Measurements from ENCODE around the gene MORC4. TPM values are rescaled to one million over a fixed set of nuclear protein-coding genes. Genes with fewer than 3 reads are reported as not detected.

MORC4 gene
- total RNA-seq, 4 donors from 2014 or later, result 9.8 to 11.1 (median 10.2) TPM

- no peak for DNase-seq (ENCODE audit: extremely low spot score)
- WGBS, result 68% methylated on average over 4 of the region's 5 CpGs
- Histone ChIP-seq H3K27me3 (no peaks in the 10 kb centered on the region), H3K9me3 (no peaks in the 10 kb centered on the region), H3K4me3 (no peak overlapping the region), H3K36me3 (no peaks in the 10 kb centered on the region), H3K27ac (replicated peaks in 1 of 4) (no peak overlapping the region), H3K4me1 (peaks cover 0 to 15% (median 4%) of the 10 kb centered on the region in 4 donors)
- intact Hi-C loops (cut with DNase I), result no loop called here
- no peak for TF ChIP-seq POLR2A (IDR thresholded peaks at IDR 0.05; ENCODE audit: low read depth)
- no peak for TF ChIP-seq CTCF (IDR thresholded peaks at IDR 0.05)
- no peak for TF ChIP-seq POLR2AphosphoS5 (IDR thresholded peaks at IDR 0.05)
- TF ChIP-seq EP300 (IDR thresholded peaks at IDR 0.05), result no peak
Observed at GRCh38 chrX:106903856-106904528, 96.0 kb downstream of the MORC4 start.

- Histone ChIP-seq H3K4me1 (peaks cover 0 to 15% (median 4%) of the 10 kb centered on the region in 4 donors), H3K36me3 (no peaks in the 10 kb centered on the region), H3K27ac (replicated peaks in 1 of 4) (no peak within 1 kb of the TSS), H3K4me3 (no peak within 1 kb of the TSS), H3K27me3 (no peaks in the 10 kb centered on the region), H3K9me3 (no peaks in the 10 kb centered on the region)
- intact Hi-C loops (cut with DNase I), result no loop called here
- no peak for DNase-seq (ENCODE audit: extremely low spot score)
- TF ChIP-seq CTCF (IDR thresholded peaks at IDR 0.05) (no peak), EP300 (IDR thresholded peaks at IDR 0.05) (no peak), POLR2A (IDR thresholded peaks at IDR 0.05; ENCODE audit: low read depth) (no peak), POLR2AphosphoS5 (IDR thresholded peaks at IDR 0.05) (no peak)
- WGBS, result 69% methylated on average over 1 of the region's 1 CpG
Observed at GRCh38 chrX:106903291-106903824, 96.7 kb downstream of the MORC4 start, which contains the start of gene RIPPLY1. TSS of gene RIPPLY1 (minus strand) at chrX:106903341. CDS start at chrX:106903287, 54 bp downstream.

DNA sequence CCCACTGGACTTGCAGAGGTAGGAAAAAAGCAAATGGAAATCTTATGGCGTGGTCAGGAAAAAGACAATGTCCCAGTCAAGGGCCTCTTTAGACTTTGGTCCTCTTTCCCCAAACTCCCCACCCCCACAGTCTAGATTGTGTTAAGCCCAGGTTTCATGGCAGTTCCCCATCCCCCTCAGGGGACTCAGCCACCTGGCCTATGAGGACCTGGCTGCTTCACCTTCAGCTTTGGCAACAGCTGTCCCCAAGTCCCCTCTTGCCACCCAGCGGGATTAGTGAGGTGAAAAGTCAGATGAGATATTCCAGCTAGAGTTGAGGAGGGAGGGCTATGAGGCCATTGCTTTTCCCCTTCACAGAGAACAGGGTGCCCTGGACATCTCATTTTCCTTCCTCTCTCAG, 97.3 kb downstream of the MORC4 start:
- TF ChIP-seq CTCF (IDR thresholded peaks at IDR 0.05) (no peak), POLR2AphosphoS5 (IDR thresholded peaks at IDR 0.05) (no peak), POLR2A (IDR thresholded peaks at IDR 0.05; ENCODE audit: low read depth) (no peak), EP300 (IDR thresholded peaks at IDR 0.05) (no peak)
- WGBS, result 87% methylated on average over 2 of the region's 2 CpGs
- no peaks in the 10 kb centered on the region for H3K36me3 ChIP-seq
- no peak overlapping the region for H3K27ac ChIP-seq (replicated peaks in 1 of 4)
- intact Hi-C loops (cut with DNase I), result no loop called here
- no peak for DNase-seq (ENCODE audit: extremely low spot score)
- H3K4me3 ChIP-seq, result no peak overlapping the region
- no peaks in the 10 kb centered on the region for H3K9me3 ChIP-seq
- H3K4me1 ChIP-seq, result peaks cover 0 to 15% (median 4%) of the 10 kb centered on the region in 4 donors
- no peaks in the 10 kb centered on the region for H3K27me3 ChIP-seq

DNA sequence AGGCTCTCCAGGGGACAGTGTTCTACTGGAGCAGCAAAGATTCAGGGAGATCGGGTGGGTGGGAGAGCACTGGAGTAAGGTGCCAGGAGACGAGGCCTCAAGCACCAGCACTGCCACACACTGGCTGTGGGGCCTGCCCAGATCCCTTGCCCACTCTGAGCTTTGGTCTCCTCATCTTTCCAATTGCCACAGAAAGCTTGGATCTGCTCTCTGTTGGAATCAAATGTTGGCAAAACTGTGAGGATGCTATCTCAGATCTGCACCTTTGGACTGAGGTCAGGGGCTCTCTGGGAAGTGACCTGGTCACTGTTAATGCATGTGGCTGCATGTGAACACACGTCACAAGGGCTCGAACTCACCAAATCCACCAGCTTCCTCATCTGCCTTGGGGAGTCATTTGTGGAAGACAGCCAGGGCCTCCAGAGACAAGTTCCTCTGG, 98.2 kb downstream of the MORC4 start:
- Histone ChIP-seq H3K4me1 (peaks cover 0 to 15% (median 4%) of the 10 kb centered on the region in 4 donors), H3K27ac (replicated peaks in 1 of 4) (no peak overlapping the region), H3K4me3 (no peak overlapping the region), H3K9me3 (no peaks in the 10 kb centered on the region), H3K36me3 (no peaks in the 10 kb centered on the region), H3K27me3 (no peaks in the 10 kb centered on the region)
- WGBS, result 83% methylated on average over 3 of the region's 4 CpGs
- no peak for DNase-seq (ENCODE audit: extremely low spot score)
- intact Hi-C loops (cut with DNase I), result no loop called here
- TF ChIP-seq POLR2A (IDR thresholded peaks at IDR 0.05; ENCODE audit: low read depth) (no peak), POLR2AphosphoS5 (IDR thresholded peaks at IDR 0.05) (no peak), CTCF (IDR thresholded peaks at IDR 0.05) (no peak), EP300 (IDR thresholded peaks at IDR 0.05) (no peak)
